CD8-positive, alpha-beta memory T cell (primary cell): ENCODE results near the gene CD72. TPM values are rescaled to one million over a fixed set of nuclear protein-coding genes. Genes with fewer than 3 reads are reported as not detected.

Experiments
- CTCF ChIA-PET: fragments of 350-600 bp; sonication (Branson Sonifier 250); formaldehyde crosslinking; loops from one replicate; lab custom pipeline; 2021; ENCODE audit warnings: antibody characterized with exemption; lab: Charles Lee
- POLR2A ChIA-PET: fragments of 350-600 bp; sonication (Branson Sonifier 250); formaldehyde crosslinking; loops from one replicate; lab custom pipeline; 2021; ENCODE audit warnings: antibody characterized with exemption; lab: Charles Lee
- DNase-seq, 5 donors: peaks; one replicate each; pipeline versions ENCODE4 v3.0.0 to v3.0.0-alpha.2; 2020 to 2022; ENCODE audit warnings: mixed read lengths in 1 of 5
- H3K27ac ChIP-seq: one replicate; pipeline ENCODE4 v1.7.0; 2013; ENCODE audit warnings: low read depth, mild to moderate bottlenecking, low read length, moderate library complexity
- H3K27me3 ChIP-seq: 2 replicates; pipeline ENCODE4 v1.7.0; 2013; ENCODE audit warnings: low read length, mild to moderate bottlenecking; ENCODE audit not compliant: insufficient read depth, poor library complexity, severe bottlenecking
- H3K36me3 ChIP-seq: 2 replicates; pipeline ENCODE4 v1.7.0; 2013; ENCODE audit warnings: mild to moderate bottlenecking, low read length, moderate library complexity; ENCODE audit not compliant: insufficient read depth
- H3K4me1 ChIP-seq: 2 replicates; pipeline ENCODE4 v1.7.0; 2013; ENCODE audit warnings: mild to moderate bottlenecking, low read length, moderate library complexity; ENCODE audit not compliant: insufficient read depth
- H3K4me3 ChIP-seq: 2 replicates; pipeline ENCODE4 v1.7.0; 2013; ENCODE audit warnings: mild to moderate bottlenecking, low read length
- H3K9me3 ChIP-seq: 2 replicates; pipeline ENCODE4 v1.7.0; 2013; ENCODE audit warnings: mild to moderate bottlenecking, low read length
- H3K27ac Mint-ChIP-seq, 8 donors: one replicate each; pipeline ENCODE4 v1.8.0; 2020 to 2021; ENCODE audit warnings: mixed read lengths in 8 of 8, mild to moderate bottlenecking in 6 of 8, inconsistent platforms in 3 of 8, moderate library complexity in 3 of 8
- H3K27me3 Mint-ChIP-seq, 2 donors: one replicate each; pipeline ENCODE4 v1.8.0; 2020 to 2021; ENCODE audit warnings: mixed read lengths in 2 of 2, mild to moderate bottlenecking in 1 of 2, moderate library complexity in 1 of 2
- H3K36me3 Mint-ChIP-seq, 3 donors: one replicate each; pipeline ENCODE4 v1.8.0; 2020 to 2021; ENCODE audit warnings: mixed read lengths in 3 of 3, inconsistent platforms in 1 of 3, mild to moderate bottlenecking in 1 of 3
- H3K4me1 Mint-ChIP-seq, 3 donors: one replicate each; pipeline ENCODE4 v1.8.0; 2020 to 2021; ENCODE audit warnings: mixed read lengths in 3 of 3, inconsistent platforms in 1 of 3, mild to moderate bottlenecking in 1 of 3
- H3K4me3 Mint-ChIP-seq, 7 donors: one replicate each; pipeline ENCODE4 v1.8.0; 2020 to 2021; ENCODE audit warnings: mixed read lengths in 7 of 7, mild to moderate bottlenecking in 6 of 7, moderate library complexity in 4 of 7, inconsistent platforms in 2 of 7
- H3K9me3 Mint-ChIP-seq, 5 donors: one replicate each; pipeline ENCODE4 v1.8.0; 2020 to 2022; ENCODE audit warnings: mixed read lengths in 5 of 5, mild to moderate bottlenecking in 3 of 5, moderate library complexity in 2 of 5, inconsistent platforms in 1 of 5
- polyA plus RNA-seq: library from polyadenylated mRNA; unstranded; fragments of 300-500 nt; fragmentation: Illumina TruSeq; gene quantifications from one replicate; pipeline ENCODE4 v1.2.3, GENCODE V29; 2021
- total RNA-seq, 2 experiments: library from RNA; stranded (reverse); gene quantifications; one replicate each; pipeline ENCODE4 v1.2.3, GENCODE V29; 2021

Gene CD72
- total and polyA plus RNA-seq, 3 experiments from 2014 or later: 5.1 to 6.5 (median 6.4) TPM

DNA sequence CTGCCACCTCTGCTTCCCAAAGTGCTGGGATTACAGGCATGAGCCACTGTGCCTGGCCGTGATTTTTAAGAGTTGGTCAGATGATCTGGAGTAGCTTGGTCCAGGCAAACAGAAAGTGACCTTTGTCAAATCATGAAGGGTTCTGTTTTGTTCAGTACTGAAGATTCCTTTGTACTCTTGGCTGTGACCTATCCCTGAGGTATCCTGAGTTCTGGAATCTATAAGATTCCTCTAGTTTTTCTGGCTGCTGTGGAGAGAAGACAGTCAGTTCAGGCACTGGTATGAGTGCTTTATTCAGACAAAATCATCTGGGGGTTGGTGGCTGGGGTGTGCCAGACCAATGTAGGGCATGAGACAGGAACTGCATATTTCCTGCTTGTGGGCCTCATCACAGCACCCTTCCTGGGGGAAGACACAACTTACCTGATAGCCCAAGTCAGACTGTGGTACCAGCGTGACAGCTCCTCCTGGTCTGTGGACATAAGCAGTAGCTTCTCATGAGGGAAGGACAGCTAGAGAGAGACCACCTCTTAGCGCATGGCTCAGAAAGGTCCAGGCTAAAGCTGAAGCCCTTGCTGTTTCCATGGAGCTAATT, 43.6 kb upstream of the CD72 start:
- peak overlapping the region; percentile 72 to 91 (median 84) for H3K4me3 Mint-ChIP-seq
- peak in 4 of 5 donors; percentile 28 to 68 (median 53) for DNase-seq
- CTCF ChIA-PET: interaction anchor here (0.9 to 10.0 kb wide), 10 partner anchors 16 to 221 kb away, joined by 3 to 162 read pairs (median 4); partner anchors contain the start of genes CREB3, SIT1 and TLN1
- peaks cover 4 to 10% of the 10 kb centered on the region in 2 donors for H3K27me3 Mint-ChIP-seq
- Histone ChIP-seq H3K9me3 (no peaks in the 10 kb centered on the region), H3K27ac (peak overlapping the region; percentile 7), H3K36me3 (peaks cover 10% of the 10 kb centered on the region), H3K4me3 (peak overlapping the region; percentile 24), H3K27me3 (no peaks in the 10 kb centered on the region), H3K4me1 (peaks cover 70% of the 10 kb centered on the region)
- peaks cover 74 to 93% (median 89%) of the 10 kb centered on the region in 3 donors for H3K4me1 Mint-ChIP-seq
- peaks cover 11 to 29% (median 13%) of the 10 kb centered on the region in 3 donors for H3K36me3 Mint-ChIP-seq
- POLR2A ChIA-PET: interaction anchor here (1.1 to 1.2 kb wide), 2 partner anchors 15 to 58 kb away, joined by 3 read pairs; no protein-coding TSS in a partner anchor
- peak overlapping the region; percentile 83 to 100 (median 99) for H3K27ac Mint-ChIP-seq
- peaks cover 0 to 6% (median 4%) of the 10 kb centered on the region in 5 donors for H3K9me3 Mint-ChIP-seq

DNA sequence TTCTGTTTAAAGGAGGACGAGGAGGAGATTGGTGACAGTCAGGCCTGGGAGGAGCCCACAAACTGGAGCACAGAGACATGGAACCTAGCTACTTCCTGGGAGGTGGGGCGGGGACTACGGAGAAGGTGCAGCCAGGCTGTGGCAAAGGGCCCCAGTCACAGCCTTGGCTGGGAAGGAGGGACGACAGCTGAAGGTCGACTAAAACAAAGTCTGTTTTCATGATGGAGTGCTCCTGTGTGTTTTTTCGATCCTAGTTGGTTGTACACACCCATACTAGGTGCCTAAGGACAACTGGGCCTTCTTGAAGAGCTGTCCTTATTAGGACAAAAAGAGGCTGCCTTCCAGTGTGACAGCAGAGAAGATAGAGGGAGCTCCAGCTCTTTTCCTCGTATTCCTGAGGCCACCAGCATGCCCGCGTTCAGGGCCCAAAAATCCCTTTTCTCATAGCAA, 42.8 kb upstream of the CD72 start:
- H3K4me1 ChIP-seq: peaks cover 73% of the 10 kb centered on the region
- H3K4me3 ChIP-seq: no peak overlapping the region
- no peak for DNase-seq
- H3K4me3 Mint-ChIP-seq: peak overlapping the region; percentile 30 to 97 (median 70)
- no peaks in the 10 kb centered on the region for H3K27me3 ChIP-seq
- POLR2A ChIA-PET: interaction anchor here (0.6 to 1.5 kb wide), 4 partner anchors 12 to 57 kb away, joined by 3 to 6 read pairs (median 3); no protein-coding TSS in a partner anchor
- H3K9me3 ChIP-seq: no peaks in the 10 kb centered on the region
- CTCF ChIA-PET: interaction anchor here (0.9 to 10.0 kb wide), 14 partner anchors 15 to 544 kb away, joined by 3 to 162 read pairs (median 4); partner anchors contain the start of genes CREB3, SIT1 and TLN1
- peak overlapping the region; percentile 40 to 100 (median 98) for H3K27ac Mint-ChIP-seq
- peaks cover 4 to 10% of the 10 kb centered on the region in 2 donors for H3K27me3 Mint-ChIP-seq
- peaks cover 0 to 6% (median 4%) of the 10 kb centered on the region in 5 donors for H3K9me3 Mint-ChIP-seq
- H3K4me1 Mint-ChIP-seq: peaks cover 81 to 95% (median 93%) of the 10 kb centered on the region in 3 donors
- H3K27ac ChIP-seq: no peak overlapping the region
- H3K36me3 Mint-ChIP-seq: peaks cover 11 to 29% (median 13%) of the 10 kb centered on the region in 3 donors
- H3K36me3 ChIP-seq: peaks cover 10% of the 10 kb centered on the region

DNA sequence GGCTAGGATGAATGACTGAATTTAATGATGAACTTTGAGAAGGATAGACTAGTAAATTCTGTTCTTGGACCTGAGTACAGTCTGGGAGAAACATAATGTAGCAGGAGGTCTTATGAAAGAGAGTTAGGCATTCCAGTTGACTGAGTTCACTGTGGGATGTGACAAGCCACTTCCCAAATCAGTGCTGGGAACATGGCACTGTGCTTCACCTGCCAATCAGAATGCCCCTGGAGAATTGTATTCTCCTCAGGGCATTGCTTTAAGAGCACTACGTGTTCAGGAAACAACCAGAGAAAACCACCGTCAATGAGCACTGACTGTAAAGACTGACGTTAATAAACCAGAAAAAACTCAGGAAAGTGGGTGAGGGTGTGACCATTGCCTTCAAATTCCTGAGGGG, 41.1 kb upstream of the CD72 start:
- no peaks in the 10 kb centered on the region for H3K9me3 ChIP-seq
- ChIA-PET CTCF (interaction anchor here (0.9 to 10.0 kb wide), 21 partner anchors 7 to 556 kb away, joined by 3 to 162 read pairs (median 10); partner anchors contain the start of genes ARHGEF39, CD72, CREB3 and SIT1), POLR2A (interaction anchor here (1.2 to 5.1 kb wide), 5 partner anchors 10 to 72 kb away, joined by 3 to 53 read pairs (median 6); partner anchors contain the start of genes CREB3 and TLN1)
- H3K27me3 ChIP-seq: no peaks in the 10 kb centered on the region
- H3K4me1 ChIP-seq: peaks cover 67% of the 10 kb centered on the region
- Mint-ChIP-seq H3K36me3 (peaks cover 11 to 29% (median 13%) of the 10 kb centered on the region in 3 donors), H3K27ac (peak overlapping the region; percentile 94 to 100 (median 98)), H3K27me3 (peaks cover 4 to 10% of the 10 kb centered on the region in 2 donors), H3K9me3 (peaks cover 0 to 6% (median 4%) of the 10 kb centered on the region in 5 donors), H3K4me1 (peaks cover 75 to 88% (median 85%) of the 10 kb centered on the region in 3 donors), H3K4me3 (peak overlapping the region; percentile 84 to 97 (median 92))
- DNase-seq: no peak
- H3K36me3 ChIP-seq: peaks cover 10% of the 10 kb centered on the region
- H3K27ac ChIP-seq: no peak overlapping the region
- H3K4me3 ChIP-seq: peak overlapping the region; percentile 90

DNA sequence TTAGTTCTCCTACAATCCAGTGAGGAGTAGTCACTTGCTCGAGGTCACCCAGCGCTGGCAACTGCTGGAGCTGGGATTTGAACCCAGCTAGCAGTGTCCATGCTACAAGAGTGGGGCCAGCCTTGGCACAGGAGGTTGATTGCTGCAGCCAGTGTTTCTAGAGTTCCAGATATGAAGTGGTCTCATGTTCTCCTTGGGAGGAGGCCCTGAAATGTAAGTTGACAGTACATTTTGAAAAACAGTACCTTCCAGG, 40.7 kb upstream of the CD72 start:
- Histone ChIP-seq H3K27me3 (no peaks in the 10 kb centered on the region), H3K27ac (peak overlapping the region; percentile 99), H3K9me3 (no peaks in the 10 kb centered on the region), H3K36me3 (peaks cover 10% of the 10 kb centered on the region), H3K4me1 (peaks cover 69% of the 10 kb centered on the region), H3K4me3 (peak overlapping the region; percentile 90)
- H3K4me3 Mint-ChIP-seq: peak overlapping the region; percentile 84 to 97 (median 92)
- peaks cover 4 to 10% of the 10 kb centered on the region in 2 donors for H3K27me3 Mint-ChIP-seq
- ChIA-PET CTCF (interaction anchor here (0.9 to 10.0 kb wide), 22 partner anchors 7 to 556 kb away, joined by 3 to 162 read pairs (median 10); partner anchors contain the start of genes ARHGEF39, CD72, CREB3 and SIT1), POLR2A (interaction anchor here (1.2 to 5.1 kb wide), 9 partner anchors 10 to 73 kb away, joined by 3 to 53 read pairs (median 6); partner anchors contain the start of genes CREB3, TESK1 and TLN1)
- peaks cover 0 to 6% (median 4%) of the 10 kb centered on the region in 5 donors for H3K9me3 Mint-ChIP-seq
- peak overlapping the region; percentile 94 to 100 (median 98) for H3K27ac Mint-ChIP-seq
- peaks cover 11 to 29% (median 13%) of the 10 kb centered on the region in 3 donors for H3K36me3 Mint-ChIP-seq
- DNase-seq: no peak
- H3K4me1 Mint-ChIP-seq: peaks cover 72 to 88% (median 84%) of the 10 kb centered on the region in 3 donors

DNA sequence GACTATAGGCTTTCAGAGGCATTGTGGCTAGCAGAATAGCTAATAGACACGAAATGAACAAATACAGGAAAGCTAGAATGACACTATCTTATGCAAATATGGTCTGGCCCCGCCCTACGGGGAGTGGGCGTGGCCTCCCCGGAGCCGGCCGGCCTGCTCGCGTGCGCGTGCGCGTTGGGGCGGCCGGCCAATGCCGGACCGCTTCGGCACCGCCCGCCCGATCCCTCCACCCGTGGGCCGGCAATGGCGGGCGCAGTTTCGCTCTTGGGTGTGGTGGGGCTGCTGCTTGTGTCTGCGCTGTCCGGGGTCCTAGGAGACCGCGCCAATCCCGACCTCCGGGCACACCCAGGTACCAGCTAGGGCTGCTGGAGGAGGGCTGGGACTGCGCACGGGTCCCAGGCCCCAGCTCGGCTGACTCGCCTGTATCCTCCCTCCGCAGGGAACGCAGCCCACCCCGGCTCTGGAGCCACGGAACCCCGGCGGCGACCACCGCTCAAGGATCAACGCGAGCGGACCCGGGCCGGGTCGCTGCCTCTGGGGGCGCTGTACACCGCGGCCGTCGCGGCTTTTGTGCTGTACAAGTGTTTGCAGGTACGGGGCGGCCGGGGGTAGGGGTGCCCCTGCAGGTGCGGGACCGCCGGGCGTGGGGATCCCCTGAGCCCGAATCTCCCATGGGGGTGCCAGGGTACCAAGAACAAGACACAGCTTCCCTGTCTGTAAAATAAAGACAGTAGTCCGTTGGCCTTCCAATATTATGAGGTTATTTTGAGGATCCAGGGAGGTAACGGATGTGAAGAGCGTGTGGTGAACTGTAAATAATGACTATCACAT, 40.1 kb upstream of the CD72 start, which contains the start of gene CCDC107:
Gene CCDC107 (plus strand): TSS at position 156 of the 831 bp plus-strand sequence. CDS start 88 bp downstream, at position 244.
- peaks cover 10% of the 10 kb centered on the region for H3K36me3 ChIP-seq
- Mint-ChIP-seq H3K36me3 (peaks cover 11 to 29% (median 13%) of the 10 kb centered on the region in 3 donors), H3K4me1 (peaks cover 67 to 86% (median 79%) of the 10 kb centered on the region in 3 donors), H3K27me3 (peaks cover 4 to 10% of the 10 kb centered on the region in 2 donors), H3K9me3 (peaks cover 0 to 6% (median 4%) of the 10 kb centered on the region in 5 donors), H3K4me3 (peak within 1 kb of the TSS; percentile 84 to 97 (median 92)), H3K27ac (peak within 1 kb of the TSS; percentile 97 to 100 (median 99))
- DNase-seq: peak; percentile 79 to 89 (median 87)
- H3K4me3 ChIP-seq: peak within 1 kb of the TSS; percentile 90
- H3K27ac ChIP-seq: peak within 1 kb of the TSS; percentile 99
- CTCF ChIA-PET: interaction anchor here (0.9 to 10.0 kb wide), 31 partner anchors 8 to 555 kb away, joined by 3 to 162 read pairs (median 7); partner anchors contain the start of genes ARHGEF39, CD72, CREB3 and GBA2
- no peaks in the 10 kb centered on the region for H3K9me3 ChIP-seq
- peaks cover 65% of the 10 kb centered on the region for H3K4me1 ChIP-seq
- POLR2A ChIA-PET: interaction anchor here (0.6 to 5.1 kb wide), 14 partner anchors 9 to 73 kb away, joined by 3 to 53 read pairs (median 6); partner anchors contain the start of genes CREB3, TESK1 and TLN1
- H3K27me3 ChIP-seq: no peaks in the 10 kb centered on the region

DNA sequence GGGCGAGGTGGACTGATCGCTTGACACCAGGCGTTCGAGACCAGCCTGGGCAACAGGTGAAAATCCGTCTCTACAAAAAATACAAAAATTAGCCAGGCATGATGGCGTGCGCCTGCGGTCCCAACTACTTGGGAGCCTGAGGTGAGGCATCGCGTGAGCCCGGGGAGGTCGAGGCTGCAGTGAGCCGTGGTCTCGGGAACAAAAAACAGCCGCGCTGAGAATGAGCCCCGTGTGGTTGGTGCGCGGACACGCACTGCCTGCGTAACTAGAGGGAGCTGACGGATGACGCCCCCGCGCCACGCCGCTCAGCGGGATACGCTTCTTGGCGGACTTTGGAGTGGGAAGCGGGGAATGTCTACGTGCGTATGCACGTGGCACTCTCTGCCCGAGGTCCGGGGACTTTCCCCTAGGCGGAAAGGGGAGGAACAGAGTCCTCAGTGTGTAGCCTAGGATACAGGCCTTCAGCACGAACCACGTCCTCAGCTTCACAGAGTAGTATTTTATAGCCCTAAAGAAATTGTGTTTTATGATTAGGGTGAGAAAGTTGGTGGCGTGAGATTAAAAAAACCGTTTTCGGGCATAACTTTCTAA, 39.4 kb upstream of the CD72 start, which contains the start of gene RMRP:
Gene RMRP (minus strand): TSS at position 474 of the 591 bp plus-strand sequence.
- Histone ChIP-seq H3K36me3 (peaks cover 10% of the 10 kb centered on the region), H3K4me1 (peaks cover 60% of the 10 kb centered on the region), H3K9me3 (no peaks in the 10 kb centered on the region), H3K27ac (peak within 1 kb of the TSS; percentile 99), H3K27me3 (no peaks in the 10 kb centered on the region), H3K4me3 (peak within 1 kb of the TSS; percentile 90)
- H3K27ac Mint-ChIP-seq: peak within 1 kb of the TSS; percentile 97 to 100 (median 99)
- peak within 1 kb of the TSS; percentile 84 to 97 (median 92) for H3K4me3 Mint-ChIP-seq
- peaks cover 4 to 9% of the 10 kb centered on the region in 2 donors for H3K27me3 Mint-ChIP-seq
- ChIA-PET POLR2A (interaction anchor here (0.6 to 5.1 kb wide), 13 partner anchors 11 to 74 kb away, joined by 3 to 53 read pairs (median 6); partner anchors contain the start of genes CREB3, TESK1 and TLN1), CTCF (interaction anchor here (0.9 to 10.0 kb wide), 28 partner anchors 9 to 555 kb away, joined by 3 to 162 read pairs (median 8); partner anchors contain the start of genes ARHGEF39, CD72, CREB3 and GBA2)
- H3K36me3 Mint-ChIP-seq: peaks cover 11 to 29% (median 13%) of the 10 kb centered on the region in 3 donors
- peaks cover 0 to 6% (median 4%) of the 10 kb centered on the region in 5 donors for H3K9me3 Mint-ChIP-seq
- peaks cover 61 to 79% (median 72%) of the 10 kb centered on the region in 3 donors for H3K4me1 Mint-ChIP-seq
- peak; percentile 76 to 94 (median 91) for DNase-seq
